Keratinocyte (primary cell): ENCODE data around the gene MTPN. TPM values are rescaled to one million over a fixed set of nuclear protein-coding genes. Genes with fewer than 3 reads are reported as not detected.

Experiments used
- DNase-seq: peaks from one replicate; pipeline ENCODE4 v3.0.0-alpha.2; 2011; ENCODE audit warnings: low read depth, missing footprints, low spot score
- FAIRE-seq: peaks from 2 replicates; lab custom pipeline; 2011; peaks lifted over from hg19 to GRCh38; lab: Jason Lieb, UNC
- H2AFZ ChIP-seq: 2 replicates; pipeline ENCODE4 v1.6.0; 2012; ENCODE audit warnings: low read length, control low read depth, inconsistent platforms; ENCODE audit not compliant: control insufficient read depth
- H3K27ac ChIP-seq: 2 replicates; pipeline ENCODE4 v1.5.1; 2011; ENCODE audit warnings: low read length; ENCODE audit not compliant: control insufficient read depth, insufficient read depth
- H3K27me3 ChIP-seq: 3 replicates; pipeline ENCODE4 v1.6.0; 2011; ENCODE audit warnings: low read length; ENCODE audit not compliant: control insufficient read depth, insufficient read depth; ENCODE audit errors: extremely low read depth
- H3K36me3 ChIP-seq, 2 experiments: 2 replicates in 1 of 2; 3 replicates in 1 of 2; pipeline ENCODE4 v1.5.1; 2011; ENCODE audit warnings: low read length in 2 of 2, mild to moderate bottlenecking in 1 of 2; ENCODE audit not compliant: control insufficient read depth in 2 of 2, insufficient read depth in 2 of 2; ENCODE audit errors: extremely low read depth in 1 of 2
- H3K4me1 ChIP-seq: 3 replicates; pipeline ENCODE4 v1.5.1; 2011; ENCODE audit warnings: low read length; ENCODE audit not compliant: control insufficient read depth, insufficient read depth; ENCODE audit errors: extremely low read depth
- H3K4me2 ChIP-seq: 3 replicates; pipeline ENCODE4 v1.6.0; 2011; ENCODE audit warnings: low read depth, low read length; ENCODE audit not compliant: control insufficient read depth, insufficient read depth; ENCODE audit errors: extremely low read depth
- H3K4me3 ChIP-seq, 3 experiments: fragments of 200-600 bp in 1 of 3; sonication (generic) in 1 of 3; 2 replicates in 2 of 3; 3 replicates in 1 of 3; pipeline ENCODE4 v1.5.1; 2011 to 2016; ENCODE audit warnings: low read length in 3 of 3, mild to moderate bottlenecking in 3 of 3, control low read depth in 2 of 3, inconsistent platforms in 1 of 3, low read depth in 1 of 3, mixed read lengths in 1 of 3, mixed run types in 1 of 3, moderate library complexity in 1 of 3; ENCODE audit not compliant: control insufficient read depth in 2 of 3, insufficient read depth in 2 of 3; ENCODE audit errors: extremely low read depth in 1 of 3
- H3K79me2 ChIP-seq: 2 replicates; pipeline ENCODE4 v1.6.0; 2012; ENCODE audit warnings: low read length; ENCODE audit not compliant: control insufficient read depth, insufficient read depth
- H3K9ac ChIP-seq: 3 replicates; pipeline ENCODE4 v1.6.0; 2011; ENCODE audit warnings: low read length; ENCODE audit not compliant: control insufficient read depth, insufficient read depth; ENCODE audit errors: extremely low read depth
- H3K9me1 ChIP-seq: 3 replicates; pipeline ENCODE4 v1.6.0; 2011; ENCODE audit warnings: low read length; ENCODE audit not compliant: control insufficient read depth, insufficient read depth; ENCODE audit errors: extremely low read depth
- H3K9me3 ChIP-seq: 2 replicates; pipeline ENCODE4 v1.5.1; 2012; ENCODE audit warnings: low read depth, low read length; ENCODE audit not compliant: control insufficient read depth
- H4K20me1 ChIP-seq: 3 replicates; pipeline ENCODE4 v1.6.0; 2011; ENCODE audit warnings: low read length; ENCODE audit not compliant: control insufficient read depth, insufficient read depth; ENCODE audit errors: extremely low read depth
- CTCF ChIP-seq, 3 experiments: IDR thresholded peaks in 1 of 3; conservative IDR thresholded peaks in 1 of 3; optimal IDR thresholded peaks in 1 of 3; 2 replicates in 2 of 3; 3 replicates in 1 of 3; pipeline versions ENCODE3 to v1.5.1; 2011; ENCODE audit warnings: low read length in 3 of 3, mild to moderate bottlenecking in 3 of 3, moderate library complexity in 2 of 3, control low read depth in 1 of 3, inconsistent platforms in 1 of 3; ENCODE audit not compliant: insufficient read depth in 2 of 3; ENCODE audit errors: extremely low read depth in 1 of 3
- EZH2 ChIP-seq: IDR thresholded peaks from one replicate; pipeline ENCODE4 v1.6.1; 2012; ENCODE audit warnings: inconsistent platforms, mild to moderate bottlenecking, low read length, moderate library complexity
- dilution Hi-C: fragments of 300-500 bp; cut with MboI; formaldehyde crosslinking; loops from one replicate; pipeline ENCODE4 v1.7.0; 2020; ENCODE audit warnings: low sequenced_read_pairs; ENCODE audit not compliant: extremely low pct_ligation_motif_present
- polyA plus RNA-seq, 5 experiments: library from polyadenylated mRNA; depleted of rRNA in 3 of 5; stranded (reverse) in 3 of 5; stranded (forward) in 1 of 5; unstranded in 1 of 5; fragments of >200 nt; gene quantifications; 1 replicate in 1 of 5; 2 replicates in 3 of 5; 3 replicates in 1 of 5; pipeline versions ENCODE4 v1.2.1 to v1.2.3, GENCODE V29; 2011 to 2012; ENCODE audit warnings: missing spikeins in 2 of 5, low read depth in 1 of 5, low replicate concordance in 1 of 5

MTPN gene
- polyA plus RNA-seq, 1 donor (not counting 4 experiments of a cell fraction or from before 2014, with no cell fraction given): 151 TPM

- H3K9me1 ChIP-seq: no peaks in the 10 kb centered on the region
- DNase-seq: no peak
- dilution Hi-C loops: no loop called here
- H3K36me3 ChIP-seq: no peaks in the 10 kb centered on the region
- H3K9ac ChIP-seq: no peak overlapping the region
- H3K27me3 ChIP-seq: no peaks in the 10 kb centered on the region
- no peaks in the 10 kb centered on the region for H3K9me3 ChIP-seq
- no peak overlapping the region for H3K4me3 ChIP-seq
- TF ChIP-seq EZH2 (no peak), CTCF (optimal IDR thresholded peaks at IDR 0.05 in 1 of 3, IDR thresholded peaks at IDR 0.05 in 1 of 3, conservative IDR thresholded peaks at IDR 0.05 in 1 of 3; ENCODE audit: extremely low read depth in 1 of 3, insufficient read depth in 2 of 3, low read length in 3 of 3) (no peak)
- no peak overlapping the region for H2AFZ ChIP-seq
- no peak overlapping the region for H3K27ac ChIP-seq
- H3K4me2 ChIP-seq: no peak overlapping the region
- no peaks in the 10 kb centered on the region for H3K79me2 ChIP-seq
- H3K4me1 ChIP-seq: no peaks in the 10 kb centered on the region
- no peak for FAIRE-seq
- H4K20me1 ChIP-seq: no peaks in the 10 kb centered on the region
Measured at GRCh38 chr7:135884495-135885232, 92.5 kb downstream of the MTPN start.

- Histone ChIP-seq H4K20me1 (no peaks in the 10 kb centered on the region), H3K9ac (no peak overlapping the region), H3K27me3 (no peaks in the 10 kb centered on the region), H3K9me1 (no peaks in the 10 kb centered on the region), H3K4me3 (no peak overlapping the region), H3K4me2 (peak overlapping the region; percentile 6), H3K4me1 (peaks cover 21% of the 10 kb centered on the region), H3K36me3 (no peaks in the 10 kb centered on the region), H3K9me3 (no peaks in the 10 kb centered on the region), H2AFZ (no peak overlapping the region), H3K27ac (no peak overlapping the region), H3K79me2 (no peaks in the 10 kb centered on the region)
- FAIRE-seq (no peak), DNase-seq (no peak)
- dilution Hi-C loops: no loop called here
- TF ChIP-seq CTCF (optimal IDR thresholded peaks at IDR 0.05 in 1 of 3, IDR thresholded peaks at IDR 0.05 in 1 of 3, conservative IDR thresholded peaks at IDR 0.05 in 1 of 3; ENCODE audit: extremely low read depth in 1 of 3, insufficient read depth in 2 of 3, low read length in 3 of 3) (no peak), EZH2 (no peak)
Measured at GRCh38 chr7:135879233-135879632, 97.9 kb downstream of the MTPN start.
